HL-60 (cell line): ENCODE results near the gene WIPF2.

Experiments
- CTCF ChIP-seq: IDR thresholded peaks from one replicate; pipeline ENCODE4 v1.5.1; 2011; ENCODE audit warnings: low read length, control low read depth, inconsistent platforms; ENCODE audit not compliant: insufficient read depth
- GABPA ChIP-seq: IDR thresholded peaks from 2 replicates; pipeline ENCODE4 v1.6.1; 2012; ENCODE audit warnings: low read depth
- POLR2AphosphoS5 ChIP-seq: IDR thresholded peaks from 2 replicates; pipeline ENCODE4 v1.6.1; 2012; ENCODE audit warnings: low read depth
- REST ChIP-seq: IDR thresholded peaks from 2 replicates; pipeline ENCODE4 v1.6.1; 2012; ENCODE audit warnings: low read depth; ENCODE audit not compliant: insufficient replicate concordance
- SPI1 ChIP-seq: IDR thresholded peaks from 2 replicates; pipeline ENCODE4 v1.6.1; 2012; ENCODE audit warnings: low read depth, mild to moderate bottlenecking, borderline replicate concordance

- TF ChIP-seq CTCF (no peak), POLR2AphosphoS5 (no peak), SPI1 (no peak), GABPA (no peak), REST (no peak)
These were observed 39.0 kb upstream of the WIPF2 start for GRCh38 chr17:40179923-40180659.
